KBM-7 (cell line): ENCODE measurements around the gene MAB21L3.

Experiments
- DNase-seq: peaks from one replicate; pipeline ENCODE4 v3.0.0-alpha.2; 2015
- in situ Hi-C: fragments of 300-500 bp; cut with MboI; formaldehyde crosslinking; loops from 2 replicates; pipeline ENCODE4 v1.14.3; 2020; ENCODE audit warnings: low sequenced_read_pairs, low pct_unique_long_range_greater_than_20kb, mixed read lengths

The MAB21L3 gene

GRCh38 chr1:116159611-116160010 lies 48.4 kb downstream of the MAB21L3 start:
- in situ Hi-C loops = loop anchor here (10.0 kb wide), 1 partner anchor 335 kb away; no protein-coding TSS in a partner anchor
- no peak for DNase-seq

GRCh38 chr1:116161390-116161789 lies 50.2 kb downstream of the MAB21L3 start:
- no peak for DNase-seq
- in situ Hi-C loops = loop anchor here (10.0 kb wide), 1 partner anchor 333 kb away; no protein-coding TSS in a partner anchor

GRCh38 chr1:116161877-116162390 lies 50.7 kb downstream of the MAB21L3 start:
- in situ Hi-C loops = loop anchor here (10.0 kb wide), 1 partner anchor 333 kb away; no protein-coding TSS in a partner anchor
- DNase-seq = no peak

- in situ Hi-C loops = loop anchor here (10.0 kb wide), 1 partner anchor 331 kb away; no protein-coding TSS in a partner anchor
- no peak for DNase-seq
These were observed 52.3 kb downstream of the MAB21L3 start for GRCh38 chr1:116163533-116163932.

- in situ Hi-C loops = loop anchor here (10.0 kb wide), 1 partner anchor 331 kb away; no protein-coding TSS in a partner anchor
- no peak for DNase-seq
These were observed 53.0 kb downstream of the MAB21L3 start for GRCh38 chr1:116164150-116164549.

GRCh38 chr1:116164604-116165368 lies 53.6 kb downstream of the MAB21L3 start:
- in situ Hi-C loops = loop anchor here (10.0 kb wide), 1 partner anchor 330 kb away; no protein-coding TSS in a partner anchor
- DNase-seq = peak; percentile 43

- no peak for DNase-seq
- in situ Hi-C loops = loop anchor here (10.0 kb wide), 1 partner anchor 329 kb away; no protein-coding TSS in a partner anchor
These were observed 54.4 kb downstream of the MAB21L3 start for GRCh38 chr1:116165572-116165971.

GRCh38 chr1:116166011-116166571 lies 54.9 kb downstream of the MAB21L3 start:
- no peak for DNase-seq
- in situ Hi-C loops = loop anchor here (10.0 kb wide), 1 partner anchor 329 kb away; no protein-coding TSS in a partner anchor

GRCh38 chr1:116166655-116167054 lies 55.5 kb downstream of the MAB21L3 start:
- in situ Hi-C loops = loop anchor here (10.0 kb wide), 1 partner anchor 328 kb away; no protein-coding TSS in a partner anchor

GRCh38 chr1:116167625-116168276 lies 56.6 kb downstream of the MAB21L3 start:
- in situ Hi-C loops = loop anchor here (10.0 kb wide), 1 partner anchor 327 kb away; no protein-coding TSS in a partner anchor
- DNase-seq = no peak

More at GRCh38 chr1:116166655-116167054, 55.5 kb downstream of the MAB21L3 start:
- DNase-seq = no peak

GRCh38 chr1:116168277-116169032 lies 57.3 kb downstream of the MAB21L3 start:
- DNase-seq = peak; percentile 84

GRCh38 chr1:116169898-116170297 lies 58.7 kb downstream of the MAB21L3 start:
- in situ Hi-C loops = loop anchor here (10.0 kb wide), 1 partner anchor 325 kb away; no protein-coding TSS in a partner anchor

More at GRCh38 chr1:116168277-116169032, 57.3 kb downstream of the MAB21L3 start:
- in situ Hi-C loops = loop anchor here (10.0 kb wide), 1 partner anchor 326 kb away; no protein-coding TSS in a partner anchor

GRCh38 chr1:116170721-116171589 lies 59.8 kb downstream of the MAB21L3 start:
- in situ Hi-C loops = no loop called here
- DNase-seq = no peak

More at GRCh38 chr1:116169898-116170297, 58.7 kb downstream of the MAB21L3 start:
- no peak for DNase-seq

GRCh38 chr1:116172666-116173065 lies 61.5 kb downstream of the MAB21L3 start:
- in situ Hi-C loops = no loop called here

GRCh38 chr1:116175611-116176010 lies 64.4 kb downstream of the MAB21L3 start:
- in situ Hi-C loops = no loop called here
- peak; percentile 12 for DNase-seq

More at GRCh38 chr1:116172666-116173065, 61.5 kb downstream of the MAB21L3 start:
- DNase-seq = no peak

GRCh38 chr1:116176306-116176789 lies 65.1 kb downstream of the MAB21L3 start:
- in situ Hi-C loops = no loop called here

GRCh38 chr1:116177861-116178260 lies 66.7 kb downstream of the MAB21L3 start:
- DNase-seq = no peak
- in situ Hi-C loops = no loop called here

More at GRCh38 chr1:116176306-116176789, 65.1 kb downstream of the MAB21L3 start:
- DNase-seq = no peak
